Stimulated activated CD4-positive, alpha-beta T cell treated with anti-CD3 and anti-CD28 coated beads, Interleukin-1b, Interleukin-23, amount 100 ng/mL, for 24 hours (primary cell): ENCODE data around the gene TCP11L2.

Experiments used
- DNase-seq, 4 experiments: peaks; one replicate each; pipeline ENCODE4 v3.0.0-alpha.2; 2020; ENCODE audit warnings: low read depth in 4 of 4, low spot score in 1 of 4

Gene TCP11L2

DNA sequence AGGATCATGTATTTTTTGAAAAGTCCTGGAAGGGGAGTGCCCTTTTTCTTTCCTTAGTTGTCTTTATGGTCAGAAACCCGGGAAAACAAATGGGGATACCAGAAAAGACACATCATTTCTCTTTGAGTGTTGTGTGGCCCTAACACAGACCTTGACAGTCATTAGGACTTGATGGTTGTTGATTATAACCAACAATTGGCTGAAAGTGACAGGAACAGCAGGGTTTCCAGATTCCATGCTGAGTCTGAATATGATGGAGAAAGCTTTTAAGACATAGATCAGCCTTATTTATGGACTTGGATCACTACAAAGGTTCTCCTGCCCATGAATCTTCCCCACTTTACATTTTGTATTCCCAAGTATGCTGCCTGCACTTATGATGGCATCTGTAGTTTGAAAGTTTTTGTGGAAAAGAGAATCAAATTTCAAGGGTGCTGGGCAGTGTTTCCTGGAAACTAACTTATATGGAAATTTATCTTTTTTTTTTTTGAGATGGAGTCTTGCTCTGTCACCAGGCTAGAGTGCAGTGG is 85.4 kb downstream of the TCP11L2 start:
- DNase-seq: no peak

DNA sequence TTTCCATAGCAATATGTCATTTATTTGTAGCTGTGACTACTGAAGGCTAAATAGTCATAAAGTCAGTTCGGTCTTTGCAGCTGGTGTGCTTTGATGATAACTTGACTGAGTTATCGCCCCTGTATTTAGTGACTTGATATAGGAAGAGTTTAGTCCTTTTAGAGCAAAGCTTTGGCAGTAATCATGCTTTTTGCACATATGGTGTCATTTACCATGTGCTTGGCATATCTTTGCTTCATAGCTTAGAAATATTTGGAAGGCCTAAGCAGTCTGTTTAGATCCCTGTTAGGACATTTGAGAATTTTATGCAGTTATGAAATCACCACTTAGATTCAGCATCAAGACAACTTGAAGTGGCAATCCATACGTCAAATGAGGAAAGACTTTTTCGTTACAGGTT is 86.6 kb downstream of the TCP11L2 start:
- DNase-seq: no peak

DNA sequence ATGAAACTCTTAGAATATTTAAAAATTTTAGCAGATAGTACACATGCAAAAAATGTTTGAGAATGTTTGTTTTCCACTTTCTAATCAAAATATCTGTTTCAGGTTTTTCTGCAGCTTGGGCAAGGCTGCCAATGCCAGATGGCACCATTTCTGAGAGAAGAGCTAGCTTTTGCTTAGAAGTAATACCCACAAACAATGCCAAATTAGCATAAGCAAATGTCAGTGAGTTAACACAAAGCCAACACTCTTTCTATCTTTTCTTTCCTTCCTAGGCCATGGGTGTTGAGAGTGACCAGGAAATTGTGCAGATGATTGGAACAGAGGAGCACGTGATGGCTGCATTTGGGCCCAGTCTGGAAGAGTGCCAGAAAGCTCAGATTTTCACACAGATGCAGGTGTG is 90.2 kb downstream of the TCP11L2 start:
- no peak for DNase-seq
